SW480 (cell line): Measurements from ENCODE around the gene CXCR5.

Experiments used
- DNase-seq: peaks from one replicate; pipeline ENCODE4 v3.0.0-alpha.2; 2016; ENCODE audit warnings: low spot score

Gene CXCR5

DNA sequence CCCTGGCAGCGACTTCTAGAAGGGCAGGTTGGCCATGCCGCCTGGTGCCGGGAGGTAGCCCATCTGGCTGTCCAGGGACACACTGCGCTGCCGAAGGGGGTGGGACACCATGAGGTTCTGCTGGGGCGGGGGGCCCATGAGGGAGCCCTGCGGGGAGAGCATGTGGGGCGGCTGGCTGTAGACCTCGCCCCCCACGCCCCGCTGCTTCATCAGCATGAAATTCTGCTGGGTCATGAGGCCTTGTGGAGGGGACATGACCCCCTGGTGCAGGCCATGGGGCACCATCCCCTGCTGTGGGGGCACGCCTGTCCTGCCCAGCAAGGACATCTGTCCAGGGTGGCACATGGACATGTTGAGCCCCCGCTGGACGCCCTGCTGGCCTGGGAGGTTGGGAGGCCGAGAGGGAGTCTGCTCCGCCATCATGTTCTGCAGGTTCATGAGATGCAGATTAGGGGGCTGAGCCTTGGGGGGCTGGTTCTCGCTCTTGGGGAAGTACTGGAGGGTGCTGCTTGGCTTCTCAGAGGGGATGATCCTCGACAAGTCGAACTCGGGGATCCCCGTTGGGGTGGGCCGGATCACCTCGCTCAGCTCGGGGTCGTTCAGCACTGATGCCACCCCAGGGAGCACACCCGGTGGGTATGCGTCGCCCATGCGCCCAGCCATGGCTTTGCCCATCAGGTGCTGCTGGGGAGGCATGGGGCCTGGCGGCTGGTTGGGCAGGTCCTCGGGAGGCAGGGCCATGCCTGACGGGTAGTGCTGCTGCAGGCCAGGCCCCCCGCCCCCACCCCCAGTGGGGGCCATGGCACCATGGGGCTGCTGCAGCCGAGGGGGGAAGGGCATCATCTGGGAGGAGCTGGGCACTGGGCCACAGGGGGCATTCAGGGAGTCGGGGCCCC is 15.0 kb downstream of the CXCR5 start:
- DNase-seq = no peak

DNA sequence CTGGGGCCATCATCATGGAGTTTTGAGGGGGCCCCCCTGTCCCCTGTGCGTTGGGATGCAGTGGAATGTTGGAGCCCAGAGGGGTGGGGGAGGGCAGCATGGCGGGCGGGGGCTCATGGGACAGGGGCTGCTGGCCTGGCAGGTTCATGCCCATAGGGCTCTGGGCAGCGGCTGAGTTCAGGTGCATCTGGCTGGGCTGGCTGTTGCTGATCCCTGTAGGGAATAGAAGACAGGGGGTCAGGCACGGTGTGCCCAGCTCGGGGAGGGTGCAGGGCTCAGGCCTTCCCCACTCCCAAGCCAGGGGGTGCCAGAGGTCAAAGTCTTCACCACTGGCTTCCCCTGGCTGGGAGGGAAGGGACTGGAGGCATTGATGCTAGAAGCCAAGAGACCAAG is 15.6 kb downstream of the CXCR5 start:
- no peak for DNase-seq

DNA sequence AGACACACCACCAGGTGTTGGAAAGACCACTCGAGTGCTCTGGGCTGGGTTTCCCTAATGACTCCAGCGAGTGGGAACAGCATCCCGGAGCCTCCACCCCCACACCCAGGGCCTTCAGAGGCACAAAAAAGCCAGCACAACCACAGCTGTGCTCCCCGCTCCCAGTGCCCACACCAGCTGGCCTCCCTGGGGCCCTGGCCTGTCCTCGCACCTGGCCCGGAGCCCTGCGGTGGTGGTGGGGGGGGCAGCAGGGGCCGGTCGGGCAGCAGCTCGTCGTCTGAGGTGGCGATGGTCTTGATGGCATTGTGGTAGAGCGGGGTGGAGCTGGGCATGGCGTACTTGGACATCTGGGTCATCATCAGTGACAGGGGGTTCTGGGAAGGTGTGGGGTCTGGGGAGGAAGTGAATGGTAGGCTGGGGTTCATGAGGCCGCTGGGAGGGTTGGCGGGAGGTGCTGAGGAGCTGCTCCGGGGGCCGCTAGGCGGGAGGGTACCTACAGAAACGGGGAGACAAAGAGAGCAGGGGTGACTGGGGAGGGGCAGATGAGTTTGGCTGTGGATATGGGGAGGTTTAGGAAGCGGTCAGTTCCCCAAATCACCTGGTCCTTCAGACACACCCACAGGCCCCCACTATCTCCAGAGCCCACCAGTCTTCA is 16.1 kb downstream of the CXCR5 start:
- DNase-seq = no peak

DNA sequence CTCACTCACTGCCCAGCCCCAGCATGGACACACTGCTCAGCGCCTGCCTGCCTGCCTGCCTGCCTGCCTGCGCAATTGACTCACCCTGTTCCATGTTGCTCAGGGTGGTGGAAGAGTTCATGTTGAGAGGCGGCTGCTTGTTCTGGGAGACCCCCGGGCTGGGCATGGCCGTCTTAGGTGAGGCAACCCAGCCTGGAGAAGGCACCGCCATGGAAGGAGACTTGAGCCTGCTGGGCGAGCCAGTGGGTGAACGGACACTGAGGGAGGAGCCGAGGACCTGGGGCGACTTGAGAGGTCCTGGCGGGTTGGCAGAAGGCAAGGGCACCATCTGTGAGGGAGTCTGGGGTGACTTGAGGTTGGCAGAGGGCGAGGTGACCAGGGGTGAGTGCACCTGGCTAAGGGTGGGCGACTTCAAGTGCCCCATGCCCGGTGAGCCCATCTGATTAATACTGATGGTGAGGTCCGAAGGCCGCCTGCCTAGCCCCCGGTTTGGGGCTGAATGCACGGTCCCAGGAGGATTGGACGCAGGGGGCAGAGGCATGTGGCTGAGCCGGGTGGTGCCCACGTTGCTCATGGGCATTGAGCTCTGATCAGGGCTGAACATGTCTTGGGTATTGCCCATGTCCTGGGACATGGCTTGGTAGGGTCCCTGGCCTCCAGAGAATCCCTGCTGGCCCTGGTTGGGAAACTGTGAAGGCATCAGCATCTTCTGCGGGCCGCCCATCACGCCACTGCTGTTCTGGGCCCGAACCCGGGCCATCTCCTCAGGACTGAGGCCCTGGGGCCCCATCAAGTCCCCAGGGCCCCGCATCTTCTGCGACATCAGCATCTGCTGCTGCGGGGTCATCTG is 17.1 kb downstream of the CXCR5 start:
- no peak for DNase-seq

DNA sequence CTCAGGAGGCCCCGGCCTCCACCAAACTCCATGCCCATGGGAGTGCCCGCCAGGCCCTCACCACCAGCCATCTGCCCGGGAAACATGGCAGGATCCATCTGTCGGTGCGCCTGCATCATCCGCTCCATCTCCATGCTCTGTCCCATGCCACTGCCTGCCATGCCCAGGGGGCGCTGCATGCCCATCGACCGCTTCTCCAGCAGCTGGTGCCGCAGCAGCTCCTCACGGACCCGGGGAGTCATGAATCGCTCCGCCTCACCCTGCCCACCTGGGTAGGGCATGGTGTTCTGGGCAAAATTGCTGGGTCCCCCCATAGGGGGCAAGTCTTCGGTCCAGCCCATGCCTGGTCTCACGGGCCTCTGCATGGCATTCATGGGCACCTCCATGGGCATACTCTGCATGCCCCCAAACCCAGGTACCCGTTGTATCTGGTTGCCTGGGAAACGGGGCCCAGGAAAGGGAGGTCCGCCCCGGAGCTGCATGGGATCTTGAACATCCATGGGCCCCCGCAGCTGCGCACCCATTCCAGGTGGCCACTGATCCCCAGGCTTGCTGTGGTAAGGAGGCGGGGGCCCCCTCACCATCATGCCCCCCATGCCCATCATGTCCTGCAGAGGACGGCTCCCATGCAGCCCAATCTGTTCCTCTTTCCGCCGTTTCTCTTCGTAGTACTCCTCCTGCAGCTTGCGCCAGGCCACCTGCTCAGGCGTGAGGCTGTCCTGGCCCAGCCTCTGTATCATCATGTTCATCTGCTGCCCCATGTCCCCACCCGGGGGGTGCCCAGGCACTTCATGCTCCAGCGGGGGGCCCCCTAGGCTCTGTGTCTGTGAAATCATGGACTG is 18.0 kb downstream of the CXCR5 start:
- DNase-seq = no peak

DNA sequence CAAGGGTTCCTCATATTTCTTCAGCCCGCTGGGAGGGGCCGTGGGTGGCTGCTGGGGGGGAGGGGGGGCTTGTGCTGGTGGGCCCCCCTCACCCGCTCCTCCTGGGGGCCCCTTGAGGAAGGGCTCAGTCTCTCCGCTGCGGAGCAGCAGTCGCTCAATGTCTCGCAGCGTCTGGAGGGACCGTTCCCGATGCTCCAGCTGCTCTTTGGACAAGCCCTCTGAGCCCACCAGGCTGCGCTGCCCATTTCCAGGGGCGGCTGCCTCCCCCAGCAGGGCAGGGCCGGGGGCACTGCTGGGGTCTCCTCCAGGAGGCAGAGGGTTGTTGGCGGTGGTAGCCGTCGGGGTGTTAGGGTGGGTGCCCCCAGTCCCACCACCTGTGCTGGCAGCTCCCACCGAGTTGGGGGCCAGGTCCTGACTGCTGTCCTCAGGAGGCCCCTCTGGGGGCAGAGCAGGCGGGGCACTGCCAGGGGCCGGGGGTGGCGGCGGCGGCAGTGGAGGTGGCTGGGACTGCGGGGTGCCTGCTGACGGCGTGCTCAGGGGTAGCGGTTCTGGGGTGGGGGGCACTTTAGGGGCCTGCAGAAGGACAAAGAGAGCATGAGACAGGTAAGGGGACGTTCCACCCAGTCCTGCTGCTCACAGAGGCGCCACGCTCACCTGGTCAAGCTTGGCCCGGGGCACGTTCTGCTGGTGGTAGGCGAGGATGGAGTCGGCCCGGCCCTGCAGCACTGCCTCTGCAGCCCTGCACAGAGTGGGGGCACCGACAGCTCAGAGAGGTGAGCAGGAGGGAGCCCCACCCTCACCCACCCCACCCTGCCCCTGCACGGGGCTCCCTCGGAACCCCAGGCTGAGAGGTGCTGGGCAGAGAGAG is 18.9 kb downstream of the CXCR5 start:
- DNase-seq = no peak

DNA sequence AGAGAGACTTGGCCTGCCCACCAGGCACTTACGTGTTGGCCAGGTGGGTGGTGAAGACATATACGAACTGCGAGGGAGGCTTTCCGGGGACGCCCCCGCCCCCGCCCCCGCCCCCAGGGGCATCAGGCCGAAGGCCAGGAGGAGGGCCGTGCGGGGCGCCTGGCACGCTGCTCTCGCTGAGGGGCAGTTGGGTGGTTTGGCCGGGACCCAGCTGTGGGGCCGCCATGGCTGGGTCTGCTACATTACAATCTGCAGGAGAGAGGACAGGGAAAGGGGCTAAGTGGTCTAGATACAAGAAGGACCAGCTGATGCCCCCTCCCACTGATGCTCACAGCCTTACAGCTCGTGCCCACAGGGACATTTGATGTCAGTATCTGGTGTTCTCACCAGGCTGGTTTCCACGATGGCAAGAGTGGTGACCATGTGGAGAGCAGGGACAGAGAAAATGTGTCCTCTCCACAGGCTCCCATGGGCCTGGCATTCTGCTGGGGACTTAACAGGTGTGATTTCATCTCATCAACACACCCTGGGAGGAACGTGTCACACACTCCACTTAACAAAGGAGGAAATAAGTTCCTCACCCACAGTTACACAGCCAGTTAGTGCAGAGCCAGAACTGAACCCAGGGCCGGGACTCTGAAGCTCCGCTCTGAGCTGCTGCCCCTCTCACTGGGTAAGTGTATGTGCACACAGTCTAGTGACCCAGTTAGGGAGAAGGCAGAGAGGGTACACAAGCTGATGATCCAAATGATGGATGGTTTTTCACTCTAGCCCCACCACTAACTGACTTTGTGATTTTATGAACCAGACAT is 19.7 kb downstream of the CXCR5 start:
- DNase-seq = no peak

DNA sequence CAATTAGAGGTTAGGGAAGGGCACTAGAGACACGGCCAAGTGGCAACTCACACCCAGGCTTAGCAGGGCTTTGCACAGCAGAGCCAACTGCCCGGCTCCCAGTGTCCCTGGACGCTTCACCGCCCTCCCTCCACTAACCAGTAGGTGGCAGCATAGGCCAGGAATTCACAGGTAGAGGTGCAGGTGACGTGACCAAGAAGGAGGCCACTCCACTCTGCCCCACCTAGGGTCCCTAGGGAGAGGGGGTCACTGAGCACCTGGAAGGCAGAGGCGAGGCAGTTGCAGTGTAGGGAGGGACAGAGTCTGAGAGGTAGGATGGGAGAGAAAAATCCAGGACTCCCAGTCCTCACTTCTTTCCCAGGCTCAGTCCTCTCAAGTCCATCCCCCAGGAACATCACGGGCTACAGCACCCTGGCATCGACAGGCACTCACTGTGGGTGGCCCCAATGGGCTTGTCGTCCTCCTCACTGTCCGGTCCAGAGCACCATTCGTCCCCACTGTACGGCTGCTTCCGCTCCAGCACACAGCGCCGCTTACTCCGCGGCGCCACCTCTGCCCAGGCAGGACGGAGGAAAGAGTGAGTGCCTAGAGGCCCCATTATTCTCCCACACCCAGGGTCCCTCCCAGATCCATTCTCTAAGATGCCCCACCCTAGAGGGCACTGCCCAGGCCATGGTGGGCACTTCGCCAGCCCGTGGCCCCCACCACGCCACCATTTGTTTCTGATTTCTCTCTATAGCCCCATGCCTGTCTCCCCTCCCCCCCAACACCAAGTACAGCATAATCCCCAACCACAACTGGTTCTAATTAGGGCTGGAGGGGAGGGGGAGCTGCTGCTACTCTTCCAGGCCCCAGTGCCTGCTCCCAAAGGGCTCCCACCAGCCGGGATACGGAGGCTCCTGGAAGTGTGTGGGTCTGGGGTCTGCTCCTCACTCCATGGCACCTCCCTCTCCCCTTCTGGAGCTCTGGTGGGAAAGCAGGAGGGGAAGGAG is 23.7 kb downstream of the CXCR5 start:
- peak; percentile 80 for DNase-seq

DNA sequence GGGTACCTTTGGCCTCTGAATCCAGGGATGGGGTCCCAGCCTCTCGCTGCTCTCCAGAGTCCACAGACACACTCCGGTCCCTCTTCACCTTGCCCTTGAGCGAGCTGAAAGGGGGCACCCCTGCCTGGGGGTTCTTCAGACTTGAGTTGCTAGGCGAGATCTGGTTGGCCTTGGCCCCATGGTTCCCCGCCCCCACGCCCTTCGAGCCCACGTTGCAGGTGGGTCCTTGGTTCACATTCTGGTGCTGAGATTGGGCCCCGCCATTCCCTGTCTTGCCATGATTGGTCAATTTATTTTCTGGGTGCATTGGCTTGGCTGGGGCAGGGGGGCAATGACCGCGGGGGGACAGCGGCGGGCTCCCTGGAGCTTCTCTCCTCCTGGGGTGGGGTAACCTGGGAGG is 24.6 kb downstream of the CXCR5 start:
- DNase-seq = no peak

DNA sequence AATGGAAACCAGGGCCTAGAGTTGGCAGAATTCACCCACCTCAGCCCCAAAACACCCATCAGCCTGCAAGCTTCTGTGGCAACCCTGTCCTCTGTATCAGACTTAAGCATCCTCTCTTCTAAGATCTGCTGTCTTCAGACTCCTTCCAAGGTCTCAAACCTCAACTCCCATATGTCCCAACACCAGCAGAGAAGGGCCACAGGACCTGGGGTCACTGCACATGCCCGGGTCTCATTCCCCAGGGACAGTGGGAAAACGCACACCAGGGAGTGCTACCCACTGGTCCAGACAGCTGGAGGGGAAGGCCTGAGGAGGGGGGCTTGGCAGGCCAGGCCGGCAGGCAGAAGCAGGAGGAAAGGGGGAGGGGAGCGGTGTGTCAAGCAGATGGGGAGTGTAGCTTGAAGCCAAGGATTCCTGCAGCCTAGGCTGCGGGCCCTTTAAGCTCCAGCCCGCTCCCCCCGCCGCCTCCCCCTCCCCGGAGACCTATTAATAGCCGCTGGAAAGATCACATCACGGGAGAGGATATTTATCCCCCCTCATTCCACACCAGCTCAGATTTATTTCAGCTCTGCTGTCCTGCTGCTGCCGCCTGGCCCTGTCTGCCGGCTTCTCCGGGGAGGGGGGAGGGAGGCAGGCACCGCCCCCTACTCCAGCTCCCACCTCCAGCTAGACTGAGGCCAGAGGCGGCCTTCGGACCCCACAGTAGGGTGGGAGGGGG is 25.4 kb downstream of the CXCR5 start:
- DNase-seq = peak; percentile 64

DNA sequence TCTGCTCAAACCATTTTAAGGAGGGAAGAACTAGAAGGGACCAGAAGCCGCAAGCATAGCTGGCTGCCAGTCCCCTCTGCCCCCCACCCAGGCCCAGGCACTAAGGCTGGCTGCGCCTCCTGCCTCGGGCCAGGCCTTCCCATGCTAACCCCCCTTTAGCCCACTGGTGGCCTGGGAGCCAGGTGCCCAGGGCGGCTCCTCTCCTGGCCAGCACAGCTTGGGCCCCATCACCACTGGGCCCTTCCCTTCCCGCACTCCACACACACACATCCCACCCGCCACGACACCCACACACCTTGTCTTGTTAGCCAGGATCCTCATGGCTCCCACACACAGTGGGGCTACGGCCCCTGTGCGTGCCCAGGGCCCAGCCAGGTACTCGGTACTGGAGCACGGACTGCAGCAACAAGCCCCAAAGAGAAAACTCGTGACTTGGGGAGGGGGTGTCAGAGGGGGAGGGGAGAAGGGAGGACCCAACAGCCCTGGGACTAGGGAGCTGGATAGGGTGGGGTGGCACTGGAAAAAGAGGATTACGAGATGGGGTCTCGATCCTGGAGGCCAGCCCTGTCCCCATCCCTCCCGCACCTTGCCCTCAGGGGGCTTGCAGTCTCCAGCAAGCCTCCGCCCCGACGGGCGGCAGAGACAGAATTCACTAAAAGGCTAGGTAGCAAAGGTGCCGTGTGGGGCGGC is 26.1 kb downstream of the CXCR5 start:
- no peak for DNase-seq

DNA sequence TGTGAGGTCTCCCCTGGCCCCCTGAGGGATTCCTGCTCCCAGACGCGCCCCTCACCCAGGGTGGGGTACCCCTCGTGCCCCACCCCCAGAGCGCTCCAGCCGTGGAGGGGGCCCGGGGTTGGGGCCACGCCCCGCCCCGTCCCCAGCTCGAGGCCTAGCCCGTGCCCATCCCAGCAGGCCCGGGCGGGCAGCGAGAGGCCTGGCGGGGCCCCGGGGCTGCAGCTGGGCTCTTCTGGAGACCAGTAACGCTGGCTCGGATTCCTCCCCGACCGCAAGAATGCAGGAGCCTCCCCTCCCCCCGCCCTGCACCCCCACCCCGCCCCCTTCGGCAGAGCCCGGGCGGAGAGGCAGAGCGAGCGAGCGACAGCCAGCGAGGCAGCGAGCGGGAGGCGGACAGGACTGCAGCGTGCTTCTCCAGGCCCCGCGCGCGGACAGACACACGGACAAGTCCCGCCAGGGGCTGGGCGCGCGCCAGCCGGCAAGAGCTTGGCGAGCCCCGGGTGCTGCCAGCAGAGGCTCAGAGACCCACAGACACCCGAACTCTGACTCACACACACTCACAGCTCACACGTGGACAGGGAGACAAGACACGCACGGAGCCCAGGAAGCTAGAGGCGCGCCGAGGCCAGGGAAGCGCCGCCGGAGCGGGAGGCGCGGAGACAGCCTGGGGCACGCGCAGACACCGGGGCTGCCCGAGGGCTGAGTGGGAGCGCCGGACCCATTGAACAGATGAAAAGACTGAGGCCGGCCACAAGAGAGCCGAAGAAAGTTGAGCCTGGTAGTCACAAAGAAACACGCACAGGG is 26.8 kb downstream of the CXCR5 start:
- peak; percentile 92 for DNase-seq

DNA sequence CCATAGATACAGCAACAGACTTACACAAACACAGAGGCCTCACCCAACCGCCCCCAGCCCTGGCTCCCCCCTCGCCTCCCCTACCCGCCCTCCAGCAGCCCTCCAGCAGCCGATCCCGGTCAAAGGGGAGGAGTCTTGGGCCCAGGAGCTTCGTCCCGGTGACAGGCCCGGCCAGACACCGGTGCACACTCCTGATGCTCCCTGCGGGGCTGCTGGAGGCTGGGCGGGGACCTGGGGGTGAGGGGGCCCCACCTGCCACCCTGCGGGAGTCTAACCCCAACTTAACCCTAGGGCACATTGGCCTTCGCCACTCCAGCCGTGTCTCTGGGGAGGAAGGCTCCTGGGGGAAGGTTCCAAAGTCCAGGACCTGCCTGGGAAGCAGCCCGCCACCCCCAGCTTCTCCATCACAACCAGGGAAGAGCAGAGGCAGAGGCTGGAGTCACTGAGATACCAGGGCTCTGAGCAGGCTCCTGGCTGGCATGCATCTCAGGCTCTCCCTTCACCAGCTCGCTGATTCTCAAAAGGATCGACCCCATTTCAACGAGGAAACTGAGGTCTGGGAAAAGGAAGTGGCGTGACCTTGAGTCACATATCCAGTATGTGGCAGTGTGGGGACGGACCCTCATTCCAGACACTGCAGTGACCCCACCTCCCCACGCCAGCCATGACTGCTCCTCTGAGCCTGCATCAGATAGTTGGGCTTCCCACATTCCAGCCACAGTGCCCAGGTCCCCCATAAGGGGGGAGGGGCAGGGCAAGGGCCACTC is 27.6 kb downstream of the CXCR5 start:
- peak; percentile 83 for DNase-seq

DNA sequence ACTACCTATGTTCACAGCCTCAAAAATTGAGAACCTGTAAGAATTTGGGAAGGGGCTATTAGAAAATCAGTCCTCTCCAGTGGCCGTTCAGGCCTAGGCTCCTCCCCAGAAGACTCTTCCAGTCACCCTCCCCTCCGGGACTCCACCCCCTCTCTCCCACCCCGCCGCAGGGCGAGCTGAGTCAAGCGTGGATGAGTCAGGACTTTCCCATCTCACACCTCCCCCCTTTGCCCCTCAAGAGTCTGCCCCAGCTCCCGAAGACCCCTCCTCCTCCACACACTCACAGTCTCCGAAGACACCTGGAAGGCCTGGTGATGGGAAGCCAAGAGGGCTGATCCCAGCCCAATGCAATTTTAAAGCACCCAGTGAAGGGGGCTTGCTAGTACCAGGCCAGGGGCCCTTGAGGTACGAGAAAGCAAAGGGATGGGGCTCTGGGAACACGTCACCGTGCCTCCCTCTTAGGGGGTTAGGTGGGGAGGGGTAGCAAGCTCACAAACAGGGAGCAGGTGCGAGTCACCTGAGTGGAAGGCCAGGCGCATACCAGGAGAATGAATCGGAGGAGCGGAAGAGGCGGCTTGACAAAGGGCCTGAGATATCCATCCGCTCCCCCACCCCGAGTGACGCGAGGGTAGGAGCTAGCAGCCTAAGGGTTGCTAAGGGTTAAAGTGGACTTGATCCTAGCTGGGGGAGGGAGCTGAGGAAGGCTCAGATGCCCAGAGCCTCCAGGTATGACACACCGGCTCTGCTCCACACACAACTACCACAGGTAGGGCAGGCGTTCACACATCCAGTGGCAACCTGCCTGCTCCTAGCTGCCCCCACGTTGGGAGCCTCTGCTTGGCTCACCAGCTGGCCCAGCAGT is 28.4 kb downstream of the CXCR5 start:
- peak; percentile 100 for DNase-seq
